GM12878 (cell line): Measurements from ENCODE around the gene OR2B2. TPM values are rescaled to one million over a fixed set of nuclear protein-coding genes. Genes with fewer than 3 reads are reported as not detected.

Source experiments
- ATAC-seq: fragments of 200-7000 bp; cut with Tn5 transposase; 3 replicates; pipeline ENCODE4 v1.9.1; 2020; ENCODE audit warnings: mild to moderate bottlenecking, moderate library complexity
- BruUV-seq: library from RNA; stranded (reverse); fragments of 400-500 nt; replicated peaks from 2 replicates; lab custom pipeline; 2021; lab: Mats Ljungman, UMichigan
- CTCF ChIA-PET: fragments of 300-600 bp; sonication (Branson Sonifier 250); formaldehyde crosslinking; extraction: SDS; loops from one replicate; lab custom pipeline; 2021; ENCODE audit warnings: inconsistent platforms; lab: Yijun Ruan, JAX
- POLR2A ChIA-PET: fragments of 350-600 bp; formaldehyde crosslinking; extraction: SDS; loops from one replicate; lab custom pipeline; 2021; ENCODE audit warnings: inconsistent platforms; lab: Charles Lee
- RAD21 ChIA-PET: fragments of 300-600 bp; sonication (Branson Sonifier 250); formaldehyde crosslinking; loops from one replicate; lab custom pipeline; 2023; ENCODE audit warnings: antibody characterized with exemption; ENCODE audit not compliant: unreplicated experiment; lab: Charles Lee
- SMC1A ChIA-PET: fragments of 300-600 bp; sonication (Branson Sonifier 250); formaldehyde crosslinking; loops from one replicate; lab custom pipeline; 2023; ENCODE audit not compliant: unreplicated experiment, uncharacterized antibody; lab: Charles Lee
- DNase-seq: peaks from one replicate; pipeline ENCODE4 v3.0.0-alpha.2; 2011; ENCODE audit warnings: low read depth, low spot score
- FAIRE-seq: peaks from 3 replicates; lab custom pipeline; 2011; peaks lifted over from hg19 to GRCh38; lab: Jason Lieb, UNC
- H2AFZ ChIP-seq: 2 replicates; pipeline ENCODE4 v1.6.0; 2011; ENCODE audit warnings: low read depth, low read length, control low read depth; ENCODE audit not compliant: control insufficient read depth
- H3K27ac ChIP-seq: 2 replicates; pipeline ENCODE4 v1.5.1; 2011; ENCODE audit warnings: control low read depth; ENCODE audit not compliant: control insufficient read depth, insufficient read depth
- H3K27me3 ChIP-seq, 2 experiments: replicated peaks in 1 of 2; 2 replicates each; pipeline versions ENCODE4 v1.6.0 to v1.6.1; 2011; ENCODE audit warnings: low read length in 1 of 2; ENCODE audit not compliant: control insufficient read depth in 2 of 2, insufficient read depth in 2 of 2
- H3K36me3 ChIP-seq, 2 experiments: 2 replicates each; pipeline ENCODE4 v1.5.1; 2011; ENCODE audit warnings: low read length in 1 of 2; ENCODE audit not compliant: control insufficient read depth in 2 of 2, insufficient read depth in 2 of 2
- H3K4me1 ChIP-seq: 2 replicates; pipeline ENCODE4 v1.6.1; 2011; ENCODE audit warnings: mild to moderate bottlenecking, low read length, moderate library complexity, mixed read lengths; ENCODE audit not compliant: control insufficient read depth, insufficient read depth
- H3K4me2 ChIP-seq: 2 replicates; pipeline ENCODE4 v1.6.0; 2011; ENCODE audit warnings: control low read depth; ENCODE audit not compliant: control insufficient read depth, insufficient read depth
- H3K4me3 ChIP-seq: fragments of 200-600 bp; sonication (generic); 2 replicates; pipeline ENCODE4 v1.5.1; 2016
- H3K79me2 ChIP-seq: 2 replicates; pipeline ENCODE4 v1.6.0; 2011; ENCODE audit warnings: low read length; ENCODE audit not compliant: control insufficient read depth, insufficient read depth
- H3K9ac ChIP-seq: 2 replicates; pipeline ENCODE4 v1.8.0; 2011; ENCODE audit warnings: low read length, control low read depth, mixed read lengths; ENCODE audit not compliant: control insufficient read depth, insufficient read depth
- H3K9me3 ChIP-seq: replicated peaks from 3 replicates; pipeline ENCODE4 v1.5.1; 2011; ENCODE audit warnings: mild to moderate bottlenecking, low read length; ENCODE audit not compliant: control insufficient read depth, insufficient read depth
- H4K20me1 ChIP-seq: 2 replicates; pipeline ENCODE4 v1.6.0; 2011; ENCODE audit not compliant: control insufficient read depth, insufficient read depth
- EP300 ChIP-seq, 2 experiments: fragments of 150-350 bp in 1 of 2; IDR thresholded peaks; 2 replicates each; pipeline ENCODE4 v1.6.1; 2011 to 2012; ENCODE audit warnings: low read depth in 2 of 2, low read length in 2 of 2, borderline replicate concordance in 1 of 2, improper control_type of control experiment in 1 of 2, inconsistent platforms in 1 of 2; ENCODE audit not compliant: control insufficient read depth in 1 of 2
- FOXK2 ChIP-seq: fragments of 450-650 bp; IDR thresholded peaks from 2 replicates; pipeline ENCODE4 v1.6.1; 2017; ENCODE audit warnings: mild to moderate bottlenecking, moderate library complexity
- KLF5 ChIP-seq: fragments of 450-650 bp; IDR thresholded peaks from 2 replicates; pipeline ENCODE4 v1.6.1; 2014; ENCODE audit warnings: mild to moderate bottlenecking; ENCODE audit not compliant: partially characterized antibody
- NFIC ChIP-seq: IDR thresholded peaks from 2 replicates; pipeline ENCODE4 v1.6.1; 2012; ENCODE audit warnings: low read depth, mild to moderate bottlenecking, inconsistent platforms, low read length, moderate library complexity
- NFXL1 ChIP-seq: fragments of 450-650 bp; IDR thresholded peaks from 2 replicates; pipeline ENCODE4 v1.6.1; 2017; ENCODE audit warnings: antibody characterized with exemption, mild to moderate bottlenecking, borderline replicate concordance
- SRF ChIP-seq, 2 experiments: IDR thresholded peaks; 2 replicates each; pipeline ENCODE4 v1.6.1; 2011; ENCODE audit warnings: low read depth in 2 of 2, low read length in 2 of 2, mild to moderate bottlenecking in 1 of 2, moderate library complexity in 1 of 2
- YY1 ChIP-seq: IDR thresholded peaks from 2 replicates; pipeline ENCODE4 v1.6.1; 2011; ENCODE audit warnings: low read depth, mild to moderate bottlenecking, low read length
- in situ Hi-C: fragments of 300-500 bp; cut with MboI; formaldehyde crosslinking; loops from 9 replicates; pipeline ENCODE4 v1.14.3; 2018; ENCODE audit warnings: mixed read lengths
- intact Hi-C: fragments of 100-400 bp; cut with micrococcal nuclease; formaldehyde crosslinking; loops from one replicate; pipeline ENCODE4 v1.14.2; 2022; ENCODE audit not compliant: unreplicated experiment
- polyA plus RNA-seq, 11 experiments: library from polyadenylated mRNA; depleted of rRNA in 4 of 11; unstranded in 6 of 11; stranded (reverse) in 5 of 11; fragments of >200 nt; fragmentation: Nextera tagmentation in 4 of 11; fragmentation: Illumina TruSeq in 1 of 11; extraction: Ambion mirVana in 4 of 11; extraction: Trizol in 1 of 11; gene quantifications; 1 replicate in 1 of 11; 2 replicates in 10 of 11; pipeline versions ENCODE4 v1.2.1 to v1.2.3, GENCODE V29; 2011 to 2016; ENCODE audit warnings: inconsistent platforms in 2 of 11, missing spikeins in 2 of 11, low read depth in 1 of 11
- total RNA-seq, 4 experiments: library from RNA; depleted of rRNA in 3 of 4; stranded (reverse); fragments of >200 nt in 3 of 4; fragmentation: Illumina TruSeq in 1 of 4; extraction: Trizol in 1 of 4; gene quantifications; 2 replicates each; pipeline versions ENCODE4 v1.2.1 to v1.2.3, GENCODE V29; 2013 to 2021
- TF ChIP-seq, protein P1 (sequence below): IDR thresholded peaks from 2 replicates; pipeline ENCODE4 v1.6.1; 2011; ENCODE audit warnings: low read depth, low read length, improper control_type of control experiment, borderline replicate concordance
- TF ChIP-seq, protein P2 (sequence below): IDR thresholded peaks from 2 replicates; pipeline ENCODE4 v1.6.1; 2012; ENCODE audit warnings: mild to moderate bottlenecking, low read depth, low read length

The OR2B2 gene
- total and polyA plus RNA-seq, 10 of the 15 experiments (the other 5 are each of a cell fraction or from before 2014, with no cell fraction given) = not detected

DNA sequence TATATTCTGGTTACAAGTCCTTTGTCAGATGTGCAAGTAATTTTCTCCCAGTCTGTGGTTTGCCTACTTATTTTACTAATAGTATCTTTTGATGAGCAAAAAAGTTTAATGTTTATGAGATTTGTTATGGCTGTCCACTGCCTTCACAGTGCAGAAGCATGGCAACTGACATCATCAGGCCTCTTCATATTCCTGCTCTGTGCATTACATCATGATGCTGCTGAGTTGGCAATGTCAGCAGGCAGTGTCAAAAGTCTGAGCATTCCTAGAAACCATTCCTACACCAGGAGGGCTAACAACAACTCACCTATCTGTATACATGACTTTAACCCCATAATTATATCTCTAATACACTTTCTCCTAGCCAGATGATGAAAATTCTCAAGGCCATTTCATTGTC, 10.8 kb upstream of the OR2B2 start:
- H2AFZ ChIP-seq = no peak overlapping the region
- ChIA-PET POLR2A (no interaction called here), SMC1A (interaction anchor here (0.8 to 1.5 kb wide), 2 partner anchors 12 to 20 kb away, joined by 3 read pairs; no protein-coding TSS in a partner anchor), CTCF (no interaction called here)
- no peaks in the 10 kb centered on the region for H3K4me1 ChIP-seq
- DNase-seq (no peak), FAIRE-seq (no peak), ATAC-seq (no peak)
- no peak overlapping the region for H3K4me2 ChIP-seq
- no peaks in the 10 kb centered on the region for H3K79me2 ChIP-seq
- H3K9me3 ChIP-seq = no peaks in the 10 kb centered on the region
- intact Hi-C loops (no loop called here), in situ Hi-C loops (no loop called here)
- no peak overlapping the region for H3K9ac ChIP-seq
- H4K20me1 ChIP-seq = no peaks in the 10 kb centered on the region
- no TSS peak for BruUV-seq
- TF ChIP-seq, protein P1, sequence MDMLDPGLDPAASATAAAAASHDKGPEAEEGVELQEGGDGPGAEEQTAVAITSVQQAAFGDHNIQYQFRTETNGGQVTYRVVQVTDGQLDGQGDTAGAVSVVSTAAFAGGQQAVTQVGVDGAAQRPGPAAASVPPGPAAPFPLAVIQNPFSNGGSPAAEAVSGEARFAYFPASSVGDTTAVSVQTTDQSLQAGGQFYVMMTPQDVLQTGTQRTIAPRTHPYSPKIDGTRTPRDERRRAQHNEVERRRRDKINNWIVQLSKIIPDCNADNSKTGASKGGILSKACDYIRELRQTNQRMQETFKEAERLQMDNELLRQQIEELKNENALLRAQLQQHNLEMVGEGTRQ = no peak
- TF ChIP-seq NFXL1 (no peak), NFIC (no peak), EP300 (IDR thresholded peaks at IDR 0.05; ENCODE audit: borderline replicate concordance in 1 of 2, control insufficient read depth in 1 of 2, low read depth in 2 of 2, low read length in 2 of 2) (no peak), YY1 (no peak), FOXK2 (no peak), SRF (IDR thresholded peaks at IDR 0.05; ENCODE audit: low read depth in 2 of 2, low read length in 2 of 2) (no peak), KLF5 (no peak)
- TF ChIP-seq, protein P2, sequence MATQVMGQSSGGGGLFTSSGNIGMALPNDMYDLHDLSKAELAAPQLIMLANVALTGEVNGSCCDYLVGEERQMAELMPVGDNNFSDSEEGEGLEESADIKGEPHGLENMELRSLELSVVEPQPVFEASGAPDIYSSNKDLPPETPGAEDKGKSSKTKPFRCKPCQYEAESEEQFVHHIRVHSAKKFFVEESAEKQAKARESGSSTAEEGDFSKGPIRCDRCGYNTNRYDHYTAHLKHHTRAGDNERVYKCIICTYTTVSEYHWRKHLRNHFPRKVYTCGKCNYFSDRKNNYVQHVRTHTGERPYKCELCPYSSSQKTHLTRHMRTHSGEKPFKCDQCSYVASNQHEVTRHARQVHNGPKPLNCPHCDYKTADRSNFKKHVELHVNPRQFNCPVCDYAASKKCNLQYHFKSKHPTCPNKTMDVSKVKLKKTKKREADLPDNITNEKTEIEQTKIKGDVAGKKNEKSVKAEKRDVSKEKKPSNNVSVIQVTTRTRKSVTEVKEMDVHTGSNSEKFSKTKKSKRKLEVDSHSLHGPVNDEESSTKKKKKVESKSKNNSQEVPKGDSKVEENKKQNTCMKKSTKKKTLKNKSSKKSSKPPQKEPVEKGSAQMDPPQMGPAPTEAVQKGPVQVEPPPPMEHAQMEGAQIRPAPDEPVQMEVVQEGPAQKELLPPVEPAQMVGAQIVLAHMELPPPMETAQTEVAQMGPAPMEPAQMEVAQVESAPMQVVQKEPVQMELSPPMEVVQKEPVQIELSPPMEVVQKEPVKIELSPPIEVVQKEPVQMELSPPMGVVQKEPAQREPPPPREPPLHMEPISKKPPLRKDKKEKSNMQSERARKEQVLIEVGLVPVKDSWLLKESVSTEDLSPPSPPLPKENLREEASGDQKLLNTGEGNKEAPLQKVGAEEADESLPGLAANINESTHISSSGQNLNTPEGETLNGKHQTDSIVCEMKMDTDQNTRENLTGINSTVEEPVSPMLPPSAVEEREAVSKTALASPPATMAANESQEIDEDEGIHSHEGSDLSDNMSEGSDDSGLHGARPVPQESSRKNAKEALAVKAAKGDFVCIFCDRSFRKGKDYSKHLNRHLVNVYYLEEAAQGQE = no peak
- TF ChIP-seq, all 136 proteins: peak for 0
- H3K27me3 ChIP-seq = no peaks in the 10 kb centered on the region
- no peak overlapping the region for H3K4me3 ChIP-seq
- RAD21 ChIA-PET = no interaction called here
- H3K27ac ChIP-seq = no peak overlapping the region
- no peaks in the 10 kb centered on the region; a peak in 1 of 4 replicates for H3K36me3 ChIP-seq
